ENCODE data around the gene BOK. TPM values are rescaled to one million over a fixed set of nuclear protein-coding genes. Genes with fewer than 3 reads are reported as not detected.

Gene BOK
- total RNA-seq, 1 experiment from 2014 or later = 33.9 TPM

- Histone ChIP-seq H4K20me1 (ENCODE audit: control insufficient read depth, insufficient read depth, insufficient read length) (no peaks in the 10 kb centered on the region), H4K8ac (replicated peaks; ENCODE audit: insufficient read length, low read depth, low read length) (no peak overlapping the region), H3K9me3 (ENCODE audit: control insufficient read depth, low read depth, low read length) (no peaks in the 10 kb centered on the region), H2BK15ac (ENCODE audit: low read depth, low read length) (no peak overlapping the region), H3K4me1 (ENCODE audit: insufficient read depth, low read length) (no peaks in the 10 kb centered on the region), H2AK5ac (ENCODE audit: insufficient read length, low read length) (no peak overlapping the region), H2BK120ac (ENCODE audit: low read depth, low read length, poor library complexity, severe bottlenecking) (no peak overlapping the region), H3K18ac (ENCODE audit: insufficient read length, low read depth, low read length) (no peak overlapping the region), H3K4ac (ENCODE audit: low read depth, low read length) (no peak overlapping the region), H3T11ph (ENCODE audit: low read length) (no peak overlapping the region), H3K23me2 (ENCODE audit: insufficient read length, low read depth, low read length, poor library complexity, severe bottlenecking) (peaks cover 6% of the 10 kb centered on the region), H4K91ac (ENCODE audit: insufficient read length, low read depth, low read length) (no peak overlapping the region), H2BK20ac (ENCODE audit: low read depth, low read length, poor library complexity, severe bottlenecking) (no peak overlapping the region), H3K4me2 (ENCODE audit: insufficient read depth, insufficient read length, low read length) (no peak overlapping the region), H3K79me1 (ENCODE audit: insufficient read depth, low read depth, low read length, poor library complexity, severe bottlenecking) (no peaks in the 10 kb centered on the region), H3K27me3 (ENCODE audit: insufficient read depth, low read length) (no peaks in the 10 kb centered on the region), H3K27ac (ENCODE audit: insufficient read length, low read depth, low read length) (no peak overlapping the region), H3K9ac (ENCODE audit: extremely low read depth, insufficient read length, low read length) (no peak overlapping the region), H3K14ac (ENCODE audit: insufficient read depth, low read length) (no peak overlapping the region), H3K56ac (ENCODE audit: insufficient read length, low read depth, low read length) (no peak overlapping the region), H2BK12ac (ENCODE audit: insufficient read length, low read depth, low read length) (no peak overlapping the region), H3K23ac (ENCODE audit: insufficient read length, low read depth, low read length) (no peak overlapping the region), H3K79me2 (ENCODE audit: insufficient read depth, low read length) (no peaks in the 10 kb centered on the region; the same call in 1 of the 2 replicates), H2BK5ac (ENCODE audit: insufficient read length, low read length) (no peak overlapping the region), H4K5ac (ENCODE audit: insufficient read length, low read depth, low read length) (no peak overlapping the region), H2AFZ (ENCODE audit: low read length) (no peak overlapping the region)
- no peaks in the 10 kb centered on the region for H3K27me3 Mint-ChIP-seq (ENCODE audit: low read depth)
- H3K36me3 Mint-ChIP-seq (ENCODE audit: insufficient read depth in 1 of 3, low read depth in 3 of 3) = peaks cover 4 to 15% (median 13%) of the 10 kb centered on the region in 3 experiments; a peak in 6 of 7 replicates
- no peak for DNase-seq
- TF ChIP-seq CTCF (conservative IDR thresholded peaks at IDR 0.05) = no peak
- H3K4me3 Mint-ChIP-seq = peak overlapping the region; percentile 54 to 76
- no peaks in the 10 kb centered on the region for H3K9me3 Mint-ChIP-seq
- H3K27ac Mint-ChIP-seq = no peak overlapping the region; a peak in 1 of 7 replicates
- peaks cover 5 to 8% of the 10 kb centered on the region in 2 experiments for H3K4me1 Mint-ChIP-seq
- WGBS (ENCODE audit: extremely low coverage, insufficient read length, low lambda C conversion rate) = no CpG with 5 or more reads among the region's 10 CpGs
Measured at GRCh38 chr2:241608881-241609280, 50.3 kb downstream of the BOK start.
